Heart right ventricle (tissue), 16 donors: Measurements from ENCODE around the gene STAB2. TPM values are rescaled to one million over a fixed set of nuclear protein-coding genes. Genes with fewer than 3 reads are reported as not detected.

ENCODE experiments used
- ATAC-seq, 8 donors: fragments of 200-7000 bp; cut with Tn5 transposase; one replicate each; pipeline ENCODE4 v1.9.1; 2020; ENCODE audit warnings: mild to moderate bottlenecking in 8 of 8, moderate library complexity in 8 of 8, moderate number of reproducible peaks in 1 of 8
- DNase-seq, 2 donors: peaks; one replicate each; pipeline ENCODE4 v3.0.0-alpha.2; 2020
- H3K27ac ChIP-seq, 10 donors: fragments of 200-600 bp; sonication (generic) in 2 of 10; one replicate each; pipeline versions ENCODE4 v1.5.0 to v1.8.0; 2020 to 2022; ENCODE audit warnings: mild to moderate bottlenecking in 3 of 10
- H3K27me3 ChIP-seq, 7 donors: fragments of 200-600 bp; one replicate each; pipeline ENCODE4 v1.8.0; 2021 to 2022; ENCODE audit warnings: mild to moderate bottlenecking in 2 of 7
- H3K36me3 ChIP-seq, 9 donors: fragments of 200-600 bp; sonication (generic) in 1 of 9; one replicate each; pipeline versions ENCODE4 v1.5.0 to v1.8.0; 2020 to 2022; ENCODE audit warnings: mild to moderate bottlenecking in 2 of 9
- H3K4me1 ChIP-seq, 9 donors: fragments of 200-600 bp; sonication (generic) in 1 of 9; one replicate each; pipeline versions ENCODE4 v1.5.0 to v1.8.0; 2020 to 2022; ENCODE audit warnings: mild to moderate bottlenecking in 4 of 9
- H3K4me3 ChIP-seq, 10 donors: fragments of 200-600 bp; sonication (generic) in 2 of 10; one replicate each; pipeline versions ENCODE4 v1.5.0 to v1.8.0; 2020 to 2022; ENCODE audit warnings: mild to moderate bottlenecking in 7 of 10, moderate library complexity in 2 of 10
- H3K9me3 ChIP-seq, 11 donors: fragments of 200-600 bp in 10 of 11; sonication (generic) in 2 of 11; one replicate each; pipeline versions ENCODE4 v1.5.0 to v1.8.0; 2013 to 2022; ENCODE audit warnings: mild to moderate bottlenecking in 2 of 11, control low read depth in 1 of 11, moderate library complexity in 1 of 11
- CTCF ChIP-seq, 9 donors: fragments of 200-600 bp; sonication (generic) in 2 of 9; IDR thresholded peaks; one replicate each; pipeline versions ENCODE4 v1.5.0 to v1.8.0; 2021 to 2022; ENCODE audit warnings: antibody characterized with exemption in 9 of 9, mild to moderate bottlenecking in 5 of 9, moderate library complexity in 1 of 9
- WGBS, 2 donors: extraction: QIAGEN DNeasy Blood & Tissue Kit; methylation state at CpG; one replicate each; pipeline ENCODE4 v1.1.7; 2013; ENCODE audit warnings: inconsistent platforms in 1 of 2; 5-methylcytosine and 5-hydroxymethylcytosine counted together
- intact Hi-C, 10 donors: fragments of 100-400 bp; cut with DNase I; formaldehyde crosslinking; loops; one replicate each; pipeline versions ENCODE4 v1.11.1 to v1.14.2; 2022
- polyA plus RNA-seq, 2 donors: library from polyadenylated mRNA; stranded (reverse); fragments of 200-250 nt; gene quantifications; one replicate each; pipeline ENCODE4 v1.2.3, GENCODE V29; 2013
- total RNA-seq, 10 donors: library from RNA; stranded (reverse); fragmentation: NEBNext Ultra II Directional in 3 of 10; extraction: Animal tissue kit (Norgen Biotek cat#: 25700) in 3 of 10; gene quantifications; one replicate each; pipeline versions ENCODE4 v1.2.1 to v1.2.4, GENCODE V29; 2021 to 2023
- donor health status: Arrhythmogenic right ventricular cardiomyopathy.
- donor health status: ischemic (EF 13 %, LVEDD 7.1; RV severe dilation, severe dysfunction).
- donor health status: healthy with polysubstance abuse.
- donor health status: DM: no; HTN: yes; CAD: no.
- donor health status: DM: no; HTN: no; CAD: no.
- donor health status: ischemic (EF 25% LVEDD 6.9; RV normal size, moderate dysfunction).
- donor health status: ischemic (EF 25% LVEDD 5.7; RV mildly dilated, moderate dysfunction).
- donor health status: healthy.
- donor health status: DM: yes; HTN: yes; CAD: no.
- donor health status: Ischemic cardiomyopathy.
- donor health status: ischemic (EF 35%, LVEDD 5.7; RV mildly dilated, moderate dysfunction).
- donor health status: nonischemic (EF 11% LVEDD 7.7; RV severe dilation, severe dysfunction).
- donor health status: DM: yes; HTN: yes; CAD: no.
- donor health status: PGD.
- donor health status: ischemic (EF 29% LVEDD 5.4; RV normal size, mild dysfunction).
- donor health status: nonischemic (EF 23%, LVEDD 6.1; RV moderate dilation, normal function).

Gene STAB2
- total and polyA plus RNA-seq, 12 donors, result 0.01 to 0.50 (median 0.17) TPM; not detected in 3

- H3K4me3 ChIP-seq, result no peak overlapping the region
- peaks cover 0 to 12% (median under 1%) of the 10 kb centered on the region in 11 donors for H3K9me3 ChIP-seq
- no peaks in the 10 kb centered on the region for H3K27me3 ChIP-seq
- 60 to 67% methylated on average over 10 of the region's 10 CpGs for WGBS, 2 donors
- DNase-seq (no peak), ATAC-seq (peak in 1 of 8 donors; percentile 37)
- no peak for TF ChIP-seq CTCF (IDR thresholded peaks at IDR 0.05)
- H3K36me3 ChIP-seq, result no peaks in the 10 kb centered on the region
- intact Hi-C loops, result no loop called here
- H3K4me1 ChIP-seq, result no peaks in the 10 kb centered on the region
- no peak overlapping the region for H3K27ac ChIP-seq
Observed at GRCh38 chr12:103600967-103601728, 14.1 kb downstream of the STAB2 start.

- Histone ChIP-seq H3K27ac (no peak overlapping the region), H3K4me3 (no peak overlapping the region), H3K27me3 (no peaks in the 10 kb centered on the region), H3K9me3 (peaks cover 0 to 5% (median 0%) of the 10 kb centered on the region in 11 donors), H3K4me1 (no peaks in the 10 kb centered on the region), H3K36me3 (no peaks in the 10 kb centered on the region)
- no peak for ATAC-seq
- no peak for DNase-seq
- intact Hi-C loops, result loop anchor here in 2 of 10 donors (10.0 kb wide), 2 partner anchors 124 to 254 kb away; no protein-coding TSS in a partner anchor
- TF ChIP-seq CTCF (IDR thresholded peaks at IDR 0.05), result no peak
- 76 to 89% methylated on average over 5 of the region's 5 CpGs for WGBS, 2 donors
Observed at GRCh38 chr12:103620395-103620794, 33.3 kb downstream of the STAB2 start.

- ATAC-seq, result no peak
- Histone ChIP-seq H3K4me1 (peaks cover 0 to 24% (median 7%) of the 10 kb centered on the region in 9 donors), H3K9me3 (peaks cover 0 to 5% (median 0%) of the 10 kb centered on the region in 11 donors), H3K27me3 (no peaks in the 10 kb centered on the region), H3K4me3 (no peak overlapping the region), H3K27ac (no peak overlapping the region), H3K36me3 (no peaks in the 10 kb centered on the region)
- 82 to 90% methylated on average over 6 of the region's 6 CpGs for WGBS, 2 donors
- intact Hi-C loops, result loop anchor here in 2 of 10 donors (10.0 kb wide), 2 partner anchors 121 to 251 kb away; no protein-coding TSS in a partner anchor
- DNase-seq, result no peak
- TF ChIP-seq CTCF (IDR thresholded peaks at IDR 0.05), result no peak
Observed at GRCh38 chr12:103623716-103624115, 36.6 kb downstream of the STAB2 start.

GRCh38 chr12:103626498-103626897, 39.4 kb downstream of the STAB2 start:
- Histone ChIP-seq H3K9me3 (peaks cover 0 to 5% (median 0%) of the 10 kb centered on the region in 11 donors), H3K36me3 (no peaks in the 10 kb centered on the region), H3K4me3 (no peak overlapping the region), H3K4me1 (peaks cover 0 to 24% (median 7%) of the 10 kb centered on the region in 9 donors), H3K27ac (peak overlapping the region in 8 of 10 donors; percentile 20 to 78 (median 66)), H3K27me3 (no peaks in the 10 kb centered on the region)
- WGBS, 2 donors, result 15 to 25% methylated on average over 4 of the region's 4 CpGs
- DNase-seq (peak; percentile 43 to 79), ATAC-seq (peak; percentile 78 to 96 (median 86))
- intact Hi-C loops, result loop anchor here in 4 of 10 donors (2.0 to 10.0 kb wide), 6 partner anchors 52 to 301 kb away; no protein-coding TSS in a partner anchor
- peak in 6 of 9 donors; percentile 12 to 70 (median 36) for TF ChIP-seq CTCF (IDR thresholded peaks at IDR 0.05)
